HG02938 (cell line): ENCODE data around the gene KCNMB2.
"Not testable (repeated sequence)": the region's sequence is repeated elsewhere in the genome, so short reads cannot be mapped to it uniquely, and the experiment has no call there.

Experiments used
- ATAC-seq: cut with Tn5 transposase; IDR thresholded peaks from one replicate; pipeline ENCODE4 v1.9.1; 2021; ENCODE audit warnings: mild to moderate bottlenecking, moderate library complexity; ENCODE audit not compliant: unreplicated experiment

KCNMB2 gene

DNA sequence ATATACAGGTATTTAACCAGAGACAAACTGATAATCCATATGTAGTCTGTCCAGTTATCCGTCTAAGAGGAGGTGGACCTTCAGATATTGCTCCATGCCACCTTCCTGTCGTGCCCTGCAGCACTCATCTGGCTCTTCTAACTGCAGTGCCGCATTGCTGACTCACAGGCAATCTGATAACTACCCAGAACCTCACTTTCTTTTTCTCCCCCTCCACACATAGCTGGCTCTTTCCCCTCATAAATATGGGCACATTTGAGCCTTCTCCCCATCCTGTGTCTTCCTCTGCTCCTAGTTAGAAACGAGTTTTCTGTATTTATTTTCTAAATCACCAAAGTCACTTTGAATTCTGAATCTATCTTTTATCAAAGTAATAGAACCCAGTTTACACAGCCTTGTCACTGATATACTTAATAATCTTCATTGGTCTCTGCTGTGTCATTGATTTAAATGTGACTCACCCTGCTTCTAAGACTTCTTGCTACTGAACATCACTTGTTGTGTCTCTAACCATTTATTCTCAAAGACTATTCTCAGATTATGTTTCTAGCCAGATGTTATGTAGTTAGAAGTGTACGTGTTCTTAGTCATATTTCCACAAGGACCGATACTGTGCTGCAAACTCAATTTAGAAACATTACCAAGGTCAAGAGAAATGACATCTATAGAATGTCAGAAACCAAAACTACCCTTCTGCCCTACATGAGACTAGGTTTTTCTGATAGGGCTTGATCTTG, 17.4 kb upstream of the KCNMB2 start:
- peak; percentile 84 for ATAC-seq

- no peak for ATAC-seq
Observed at GRCh38 chr3:178519701-178520100, 16.5 kb upstream of the KCNMB2 start.

GRCh38 chr3:178520451-178520850, 15.8 kb upstream of the KCNMB2 start:
- ATAC-seq, result no peak

DNA sequence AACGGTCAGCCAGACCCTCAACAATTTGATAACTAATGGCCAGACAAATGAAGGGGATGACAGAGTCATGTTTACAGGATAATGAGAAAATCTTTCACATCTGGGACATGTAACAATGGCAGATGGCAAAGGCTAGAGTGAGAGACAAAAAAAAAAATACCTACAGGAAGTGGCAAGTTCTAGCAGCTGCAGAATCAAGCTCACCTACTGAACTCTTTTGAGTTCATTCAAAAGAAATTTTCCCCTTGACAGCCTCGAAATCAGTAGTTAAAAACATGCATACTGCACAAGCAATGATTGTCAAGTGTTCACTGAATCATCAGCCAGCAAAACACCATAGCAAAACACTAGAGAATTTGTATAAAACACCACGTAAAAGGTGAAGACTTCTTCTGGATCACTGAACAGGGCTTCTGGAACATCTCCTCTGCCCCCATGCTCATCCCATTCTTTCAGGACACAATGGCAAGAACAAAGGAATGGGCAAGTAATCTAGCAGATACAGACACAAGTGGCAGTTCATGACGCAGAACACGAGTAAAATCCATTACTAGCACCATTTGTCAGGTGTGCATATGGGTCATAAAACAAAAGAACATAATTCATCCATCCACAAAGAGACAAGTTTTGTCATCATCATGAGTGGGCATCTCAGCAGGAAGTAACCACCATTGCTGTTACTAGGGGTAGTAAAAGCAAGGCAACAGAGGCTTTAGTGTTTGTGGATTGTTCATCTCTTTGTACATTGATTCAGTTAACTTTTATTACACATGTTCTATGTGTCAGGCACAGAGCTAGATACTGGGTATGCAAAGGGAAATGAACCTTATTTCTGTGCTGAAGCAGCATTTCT, 13.8 kb upstream of the KCNMB2 start:
- no peak for ATAC-seq

- ATAC-seq, result no peak
Observed at GRCh38 chr3:178525251-178525650, 11.0 kb upstream of the KCNMB2 start.

DNA sequence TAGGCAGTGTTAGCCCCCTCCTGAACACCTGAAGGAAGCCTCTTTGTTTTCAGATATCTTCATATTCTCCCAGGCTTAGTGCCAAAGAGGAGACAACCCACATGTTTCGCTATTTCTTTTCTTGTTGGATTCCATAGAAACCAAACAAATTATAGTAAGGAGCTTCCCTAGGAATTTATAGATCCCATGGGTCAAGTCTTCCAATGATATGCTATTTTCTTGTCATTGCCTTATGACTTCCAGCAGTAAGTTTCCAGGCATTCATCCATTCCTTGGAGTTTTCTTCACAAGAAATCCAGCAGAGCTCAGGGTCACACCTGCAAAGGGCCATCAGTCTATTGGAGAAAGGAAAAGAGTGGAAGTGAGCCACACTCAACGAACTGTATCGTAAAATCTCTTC, 9.9 kb upstream of the KCNMB2 start:
- no peak for ATAC-seq

DNA sequence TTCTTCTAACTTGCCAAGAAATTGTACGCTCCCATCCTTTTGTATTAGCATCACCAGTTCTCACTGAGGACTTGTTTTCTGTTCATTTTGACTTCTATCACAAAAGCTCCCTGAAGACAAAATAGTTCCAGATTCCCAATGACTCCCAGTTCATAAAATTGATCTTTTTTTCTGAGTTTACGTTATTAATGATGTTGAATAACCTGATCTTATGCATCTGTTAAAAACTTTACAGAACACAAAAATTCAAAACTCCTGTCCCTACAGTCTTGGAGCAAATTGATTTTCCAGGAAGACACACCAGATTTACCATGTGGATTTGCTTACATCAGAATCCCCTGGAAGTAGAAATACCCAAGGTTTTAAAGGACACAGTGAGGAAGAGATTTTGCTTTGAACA, 8.3 kb upstream of the KCNMB2 start:
- no peak for ATAC-seq

- no peak for ATAC-seq
Observed at GRCh38 chr3:178529606-178530225, 6.5 kb upstream of the KCNMB2 start.

DNA sequence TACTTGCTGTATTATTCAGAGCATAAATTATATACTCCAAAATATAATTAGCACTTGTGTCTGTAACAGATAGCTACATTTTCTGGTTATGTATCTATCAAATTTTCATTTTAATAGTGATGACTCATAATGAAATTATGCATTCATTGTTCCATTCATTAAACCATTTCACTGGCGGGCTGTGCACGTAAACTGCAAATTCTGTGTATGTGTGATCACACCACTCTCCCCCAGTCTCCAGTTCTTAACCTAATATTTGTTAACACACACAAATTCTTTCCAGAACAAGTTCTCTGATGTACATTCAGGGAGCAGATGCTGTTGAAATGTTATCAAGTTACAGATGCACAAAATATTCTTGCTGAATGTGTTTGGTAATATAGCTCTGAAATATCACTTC, 3.8 kb upstream of the KCNMB2 start:
- ATAC-seq, result no peak

- no peak for ATAC-seq
Observed at GRCh38 chr3:178537122-178537705, 978 bp downstream of the KCNMB2 start.

DNA sequence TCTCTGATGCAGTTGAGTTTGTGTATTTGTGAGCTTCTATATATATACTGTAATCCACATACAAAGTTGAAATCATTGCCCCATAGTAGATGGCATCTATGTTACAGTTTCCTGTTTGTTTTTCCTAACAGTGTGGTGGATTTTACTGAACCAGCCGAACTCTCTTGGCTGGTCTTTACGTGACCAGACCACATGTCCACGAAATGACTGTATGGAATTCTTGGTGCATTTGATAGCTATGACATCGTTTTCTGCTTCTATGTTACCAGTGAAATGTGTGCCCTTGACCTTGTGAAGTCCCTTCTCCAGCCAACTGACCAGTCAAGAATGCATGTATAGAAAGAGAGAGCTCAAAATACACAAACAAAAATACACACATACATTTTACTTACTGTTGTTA, 1.8 kb downstream of the KCNMB2 start:
- no peak for ATAC-seq

DNA sequence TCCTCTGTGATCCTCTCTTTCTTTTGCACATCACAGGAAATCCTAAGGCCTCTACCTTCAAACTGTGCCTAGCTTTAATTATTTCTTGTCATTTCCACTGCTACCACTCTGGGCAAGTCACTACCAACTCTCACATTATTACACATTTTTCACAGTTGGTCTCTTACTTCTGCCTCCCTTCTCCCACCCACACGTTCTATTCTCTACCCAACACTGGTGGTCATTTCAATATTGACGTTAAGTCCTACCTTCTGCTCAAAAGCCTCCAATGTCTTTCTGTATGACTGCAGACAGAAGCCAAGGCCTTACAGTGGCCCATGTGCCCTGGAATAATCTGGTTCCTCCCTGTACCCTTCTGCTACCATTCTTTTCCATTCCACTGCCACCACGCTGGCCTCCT, 3.9 kb downstream of the KCNMB2 start:
- no peak for ATAC-seq

DNA sequence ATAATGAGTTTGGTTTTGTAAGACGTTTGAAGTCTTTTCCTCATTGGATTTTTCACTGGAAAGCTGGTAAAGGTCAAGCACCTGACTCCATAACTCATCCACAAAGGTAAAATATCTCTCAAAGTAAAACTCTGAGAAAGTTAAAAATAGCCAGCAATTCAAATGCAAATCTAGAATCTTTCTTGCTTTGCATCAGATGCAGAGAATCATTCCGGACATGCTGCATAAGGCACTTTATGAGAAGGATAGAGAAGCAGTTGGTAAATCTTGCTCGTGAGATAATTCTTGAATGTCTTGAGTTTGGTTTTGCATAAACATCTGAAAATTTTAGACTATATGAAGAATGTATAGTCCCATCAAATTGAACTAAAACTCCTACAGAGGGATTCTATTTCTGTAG, 9.1 kb downstream of the KCNMB2 start:
- no peak for ATAC-seq

GRCh38 chr3:178546079-178546478, 9.8 kb downstream of the KCNMB2 start:
- peak; percentile 47 for ATAC-seq

- not testable (repeated sequence) for ATAC-seq
Observed at GRCh38 chr3:178549426-178549825, 13.2 kb downstream of the KCNMB2 start.

DNA sequence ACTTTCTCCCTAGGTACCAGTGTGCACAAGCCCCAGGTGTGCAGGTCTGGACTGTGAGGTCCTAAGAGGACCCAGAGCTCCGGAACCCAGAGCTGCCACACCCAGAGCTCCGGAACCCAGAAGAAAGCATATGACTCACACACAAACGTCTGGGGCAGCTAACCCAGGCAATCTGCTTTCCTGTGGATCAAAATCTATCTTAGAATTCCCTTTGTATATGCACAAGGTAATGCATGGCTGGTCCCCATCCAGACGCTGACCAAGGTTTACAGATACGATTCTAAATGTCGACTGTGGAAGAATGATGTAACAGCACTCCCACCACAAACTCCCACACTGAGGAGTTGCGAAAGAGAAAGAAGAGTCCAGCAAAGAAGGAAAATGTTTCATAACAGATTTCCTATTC, 15.7 kb downstream of the KCNMB2 start:
- no peak for ATAC-seq

DNA sequence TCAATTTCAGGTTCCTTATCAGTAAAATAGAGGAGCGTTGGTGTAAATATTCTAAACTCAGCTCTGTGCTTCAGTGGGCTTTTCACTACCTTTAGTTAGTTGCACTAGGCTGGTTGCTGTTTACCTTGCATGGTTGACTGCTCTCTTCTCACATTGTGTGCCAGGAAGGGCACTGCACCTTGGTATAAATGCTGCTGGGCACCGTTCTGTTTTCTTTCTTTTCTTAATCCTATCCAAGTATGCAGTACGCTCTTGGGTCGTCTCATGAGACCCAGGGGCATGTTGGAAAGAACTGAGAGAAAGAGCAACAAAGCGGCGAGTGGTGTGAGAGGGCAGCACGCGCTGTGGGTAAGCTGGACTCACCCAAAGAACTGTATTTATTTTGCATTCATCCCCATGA, 22.4 kb downstream of the KCNMB2 start:
- ATAC-seq, result no peak

DNA sequence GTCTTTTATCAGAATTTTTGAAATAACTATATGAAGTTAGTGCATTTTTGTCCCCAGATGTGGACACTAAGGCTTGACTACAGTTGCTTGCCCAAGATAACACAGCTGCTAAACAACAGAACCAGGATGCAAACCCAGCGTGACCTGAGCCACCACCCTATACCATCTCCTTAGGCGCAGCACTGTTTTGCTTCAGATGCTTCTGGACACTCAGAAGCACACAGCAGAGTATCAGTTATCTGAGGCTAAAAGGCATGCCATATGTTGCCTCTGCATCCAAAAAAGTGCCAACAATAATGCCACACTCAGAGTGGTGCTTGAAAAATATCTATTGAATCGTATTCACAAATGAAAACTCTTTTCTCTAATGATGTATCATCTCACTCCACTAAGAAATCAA, 24.5 kb downstream of the KCNMB2 start:
- ATAC-seq, result no peak

GRCh38 chr3:178561239-178561638, 25.0 kb downstream of the KCNMB2 start:
- no peak for ATAC-seq

DNA sequence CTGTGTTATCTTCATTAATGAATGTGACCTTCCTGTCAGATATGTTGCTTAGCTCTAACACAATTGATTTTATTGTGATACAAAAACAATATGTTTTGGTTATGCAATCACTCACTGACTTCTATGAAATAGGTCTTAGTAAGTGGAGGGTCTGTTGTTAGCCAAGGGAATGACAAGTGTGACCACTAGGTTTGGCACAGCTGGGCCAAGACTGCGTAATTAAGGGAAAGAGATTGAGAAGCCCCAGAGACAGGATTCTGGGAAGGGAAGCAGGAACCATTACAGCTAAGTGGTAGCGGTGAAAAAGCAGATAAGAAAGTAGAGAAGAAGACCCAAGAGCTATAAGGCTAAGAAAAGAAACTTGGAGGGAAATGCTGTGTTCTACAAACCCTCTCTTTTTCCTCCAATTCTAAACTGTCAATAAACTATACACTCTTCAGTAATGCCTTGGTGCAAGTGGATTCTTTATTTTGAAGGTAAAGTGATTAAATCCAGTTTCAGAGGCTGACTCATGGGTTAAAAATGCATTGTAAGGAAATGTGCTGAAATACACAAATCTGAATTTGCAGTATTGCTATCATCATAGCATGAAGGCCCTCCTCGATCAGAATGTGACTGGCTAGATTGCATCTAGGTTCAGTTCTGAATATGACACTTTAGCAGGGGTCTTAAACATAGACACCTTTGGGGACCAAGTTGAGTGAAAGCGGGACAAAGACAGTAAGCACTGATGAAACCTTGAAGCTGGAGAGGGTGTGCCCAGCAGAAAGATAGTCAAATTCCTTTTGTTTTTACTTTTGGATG, 26.1 kb downstream of the KCNMB2 start:
- no peak for ATAC-seq

- ATAC-seq, result no peak
Observed at GRCh38 chr3:178562947-178563232, 26.7 kb downstream of the KCNMB2 start.
